CD8-positive, alpha-beta memory T cell (primary cell): ENCODE results near the gene SLC23A1. TPM values are rescaled to one million over a fixed set of nuclear protein-coding genes. Genes with fewer than 3 reads are reported as not detected.

Experiments
- CTCF ChIA-PET: fragments of 350-600 bp; sonication (Branson Sonifier 250); formaldehyde crosslinking; loops from one replicate; lab custom pipeline; 2021; ENCODE audit warnings: antibody characterized with exemption; lab: Charles Lee
- POLR2A ChIA-PET: fragments of 350-600 bp; sonication (Branson Sonifier 250); formaldehyde crosslinking; loops from one replicate; lab custom pipeline; 2021; ENCODE audit warnings: antibody characterized with exemption; lab: Charles Lee
- DNase-seq, 5 donors: peaks; one replicate each; pipeline versions ENCODE4 v3.0.0 to v3.0.0-alpha.2; 2020 to 2022; ENCODE audit warnings: mixed read lengths in 1 of 5
- H3K27ac ChIP-seq: one replicate; pipeline ENCODE4 v1.7.0; 2013; ENCODE audit warnings: low read depth, mild to moderate bottlenecking, low read length, moderate library complexity
- H3K27me3 ChIP-seq: 2 replicates; pipeline ENCODE4 v1.7.0; 2013; ENCODE audit warnings: low read length, mild to moderate bottlenecking; ENCODE audit not compliant: insufficient read depth, poor library complexity, severe bottlenecking
- H3K36me3 ChIP-seq: 2 replicates; pipeline ENCODE4 v1.7.0; 2013; ENCODE audit warnings: mild to moderate bottlenecking, low read length, moderate library complexity; ENCODE audit not compliant: insufficient read depth
- H3K4me1 ChIP-seq: 2 replicates; pipeline ENCODE4 v1.7.0; 2013; ENCODE audit warnings: mild to moderate bottlenecking, low read length, moderate library complexity; ENCODE audit not compliant: insufficient read depth
- H3K4me3 ChIP-seq: 2 replicates; pipeline ENCODE4 v1.7.0; 2013; ENCODE audit warnings: mild to moderate bottlenecking, low read length
- H3K9me3 ChIP-seq: 2 replicates; pipeline ENCODE4 v1.7.0; 2013; ENCODE audit warnings: mild to moderate bottlenecking, low read length
- H3K27ac Mint-ChIP-seq, 8 donors: one replicate each; pipeline ENCODE4 v1.8.0; 2020 to 2021; ENCODE audit warnings: mixed read lengths in 8 of 8, mild to moderate bottlenecking in 6 of 8, inconsistent platforms in 3 of 8, moderate library complexity in 3 of 8
- H3K27me3 Mint-ChIP-seq, 2 donors: one replicate each; pipeline ENCODE4 v1.8.0; 2020 to 2021; ENCODE audit warnings: mixed read lengths in 2 of 2, mild to moderate bottlenecking in 1 of 2, moderate library complexity in 1 of 2
- H3K36me3 Mint-ChIP-seq, 3 donors: one replicate each; pipeline ENCODE4 v1.8.0; 2020 to 2021; ENCODE audit warnings: mixed read lengths in 3 of 3, inconsistent platforms in 1 of 3, mild to moderate bottlenecking in 1 of 3
- H3K4me1 Mint-ChIP-seq, 3 donors: one replicate each; pipeline ENCODE4 v1.8.0; 2020 to 2021; ENCODE audit warnings: mixed read lengths in 3 of 3, inconsistent platforms in 1 of 3, mild to moderate bottlenecking in 1 of 3
- H3K4me3 Mint-ChIP-seq, 7 donors: one replicate each; pipeline ENCODE4 v1.8.0; 2020 to 2021; ENCODE audit warnings: mixed read lengths in 7 of 7, mild to moderate bottlenecking in 6 of 7, moderate library complexity in 4 of 7, inconsistent platforms in 2 of 7
- H3K9me3 Mint-ChIP-seq, 5 donors: one replicate each; pipeline ENCODE4 v1.8.0; 2020 to 2022; ENCODE audit warnings: mixed read lengths in 5 of 5, mild to moderate bottlenecking in 3 of 5, moderate library complexity in 2 of 5, inconsistent platforms in 1 of 5
- polyA plus RNA-seq: library from polyadenylated mRNA; unstranded; fragments of 300-500 nt; fragmentation: Illumina TruSeq; gene quantifications from one replicate; pipeline ENCODE4 v1.2.3, GENCODE V29; 2021
- total RNA-seq, 2 experiments: library from RNA; stranded (reverse); gene quantifications; one replicate each; pipeline ENCODE4 v1.2.3, GENCODE V29; 2021

SLC23A1 gene
- total and polyA plus RNA-seq, 3 experiments from 2014 or later = 0.33 TPM; not detected in 2

- H3K4me1 Mint-ChIP-seq = peaks cover 27 to 59% (median 37%) of the 10 kb centered on the region in 3 donors
- H3K27me3 ChIP-seq = no peaks in the 10 kb centered on the region
These were observed 9.8 kb upstream of the SLC23A1 start for GRCh38 chr5:139392678-139393496.

GRCh38 chr5:139392324-139392677 lies 9.2 kb upstream of the SLC23A1 start:
- H3K9me3 Mint-ChIP-seq = no peaks in the 10 kb centered on the region
- Histone ChIP-seq H3K27ac (peak overlapping the region; percentile 24), H3K4me3 (peak overlapping the region; percentile 59), H3K36me3 (no peaks in the 10 kb centered on the region), H3K9me3 (no peaks in the 10 kb centered on the region), H3K27me3 (no peaks in the 10 kb centered on the region), H3K4me1 (peaks cover 41% of the 10 kb centered on the region)
- H3K4me3 Mint-ChIP-seq = peak overlapping the region; percentile 87 to 95 (median 89)
- ChIA-PET POLR2A (interaction anchor here (0.5 to 1.8 kb wide), 4 partner anchors 11 to 122 kb away, joined by 3 to 9 read pairs (median 4); partner anchors contain the start of genes MATR3 and SPATA24), CTCF (interaction anchor here (0.6 to 5.4 kb wide), 6 partner anchors 10 to 169 kb away, joined by 4 to 38 read pairs (median 5); partner anchors contain the start of genes PAIP2 and SPATA24)
- peaks cover 0 to 5% of the 10 kb centered on the region in 2 donors for H3K27me3 Mint-ChIP-seq
- peaks cover 27 to 61% (median 37%) of the 10 kb centered on the region in 3 donors for H3K4me1 Mint-ChIP-seq
- peak overlapping the region in 7 of 8 donors; percentile 80 to 97 (median 83) for H3K27ac Mint-ChIP-seq
- DNase-seq = no peak
- peaks cover 0 to 2% (median 0%) of the 10 kb centered on the region in 3 donors for H3K36me3 Mint-ChIP-seq

More at GRCh38 chr5:139392678-139393496, 9.8 kb upstream of the SLC23A1 start:
- Mint-ChIP-seq H3K36me3 (peaks cover 0 to 2% (median 0%) of the 10 kb centered on the region in 3 donors), H3K27ac (peak overlapping the region; percentile 61 to 92 (median 83)), H3K27me3 (peaks cover 0 to 5% of the 10 kb centered on the region in 2 donors), H3K4me3 (peak overlapping the region; percentile 87 to 95 (median 89)), H3K9me3 (no peaks in the 10 kb centered on the region)
- Histone ChIP-seq H3K4me3 (peak overlapping the region; percentile 59), H3K27ac (peak overlapping the region; percentile 24), H3K4me1 (peaks cover 41% of the 10 kb centered on the region), H3K9me3 (no peaks in the 10 kb centered on the region), H3K36me3 (no peaks in the 10 kb centered on the region)
- ChIA-PET CTCF (interaction anchor here (0.6 to 5.4 kb wide), 6 partner anchors 8 to 170 kb away, joined by 3 to 38 read pairs (median 5); partner anchors contain the start of genes PAIP2 and SPATA24), POLR2A (interaction anchor here (1.0 to 2.0 kb wide), 3 partner anchors 11 to 51 kb away, joined by 3 to 9 read pairs (median 7); partner anchors contain the start of gene SPATA24)
- peak; percentile 63 to 84 (median 75) for DNase-seq

GRCh38 chr5:139391570-139392323 lies 8.7 kb upstream of the SLC23A1 start:
- peaks cover 0 to 2% (median 0%) of the 10 kb centered on the region in 3 donors for H3K36me3 Mint-ChIP-seq
- DNase-seq = no peak
- H3K27me3 Mint-ChIP-seq = peaks cover 0 to 5% of the 10 kb centered on the region in 2 donors
- ChIA-PET POLR2A (interaction anchor here (0.5 to 2.3 kb wide), 7 partner anchors 12 to 1052 kb away, joined by 3 to 20 read pairs (median 6); partner anchors contain the start of genes MATR3, PAIP2 and SPATA24), CTCF (interaction anchor here (0.7 to 5.4 kb wide), 8 partner anchors 10 to 141 kb away, joined by 3 to 38 read pairs (median 4); partner anchors contain the start of genes PAIP2 and SPATA24)
- H3K4me1 ChIP-seq = peaks cover 41% of the 10 kb centered on the region
- H3K27ac Mint-ChIP-seq = peak overlapping the region; percentile 83 to 97 (median 92)
- H3K27me3 ChIP-seq = no peaks in the 10 kb centered on the region
- H3K27ac ChIP-seq = peak overlapping the region; percentile 24
- H3K4me3 ChIP-seq = peak overlapping the region; percentile 59
- H3K36me3 ChIP-seq = no peaks in the 10 kb centered on the region
- no peaks in the 10 kb centered on the region for H3K9me3 ChIP-seq
- H3K9me3 Mint-ChIP-seq = no peaks in the 10 kb centered on the region
- peak overlapping the region; percentile 75 to 89 (median 84) for H3K4me3 Mint-ChIP-seq
- H3K4me1 Mint-ChIP-seq = peaks cover 27 to 63% (median 37%) of the 10 kb centered on the region in 3 donors

GRCh38 chr5:139390639-139391569 lies 7.8 kb upstream of the SLC23A1 start:
- Mint-ChIP-seq H3K4me3 (peak overlapping the region; percentile 75 to 89 (median 84)), H3K36me3 (peaks cover 0 to 2% (median 0%) of the 10 kb centered on the region in 3 donors), H3K4me1 (peaks cover 32 to 68% (median 44%) of the 10 kb centered on the region in 3 donors), H3K27me3 (peaks cover 0 to 5% of the 10 kb centered on the region in 2 donors), H3K9me3 (no peaks in the 10 kb centered on the region), H3K27ac (peak overlapping the region; percentile 83 to 97 (median 92))
- ChIA-PET POLR2A (interaction anchor here (0.5 to 2.3 kb wide), 5 partner anchors 13 to 1053 kb away, joined by 3 to 20 read pairs (median 7); partner anchors contain the start of genes MATR3, PAIP2 and SPATA24), CTCF (interaction anchor here (0.7 to 5.4 kb wide), 11 partner anchors 10 to 140 kb away, joined by 3 to 38 read pairs (median 4); partner anchors contain the start of genes PAIP2 and SPATA24)
- DNase-seq = no peak
- no peaks in the 10 kb centered on the region for H3K27me3 ChIP-seq
- H3K36me3 ChIP-seq = no peaks in the 10 kb centered on the region
- no peaks in the 10 kb centered on the region for H3K9me3 ChIP-seq
- H3K27ac ChIP-seq = peak overlapping the region; percentile 66
- H3K4me1 ChIP-seq = peaks cover 43% of the 10 kb centered on the region
- H3K4me3 ChIP-seq = peak overlapping the region; percentile 24

GRCh38 chr5:139389701-139390638 lies 6.9 kb upstream of the SLC23A1 start, which contains the start of gene MZB1:
Gene MZB1, minus strand, starts transcription at chr5:139389913. Its CDS starts 57 bp downstream, at chr5:139389856.
- Histone ChIP-seq H3K27me3 (no peaks in the 10 kb centered on the region), H3K27ac (peak within 1 kb of the TSS; percentile 66), H3K4me1 (peaks cover 51% of the 10 kb centered on the region), H3K9me3 (no peaks in the 10 kb centered on the region), H3K4me3 (peak within 1 kb of the TSS; percentile 24), H3K36me3 (no peaks in the 10 kb centered on the region)
- Mint-ChIP-seq H3K4me3 (peak within 1 kb of the TSS; percentile 57 to 85 (median 83)), H3K4me1 (peaks cover 41 to 75% (median 54%) of the 10 kb centered on the region in 3 donors), H3K27me3 (peaks cover 0 to 5% of the 10 kb centered on the region in 2 donors), H3K9me3 (no peaks in the 10 kb centered on the region), H3K36me3 (peaks cover 0 to 2% (median 0%) of the 10 kb centered on the region in 3 donors), H3K27ac (peak within 1 kb of the TSS; percentile 83 to 94 (median 92))
- POLR2A ChIA-PET = interaction anchor here (0.6 to 2.3 kb wide), 4 partner anchors 14 to 97 kb away, joined by 3 to 20 read pairs (median 4); partner anchors contain the start of genes MATR3, PAIP2 and SPATA24
- DNase-seq = peak; percentile 41 to 89 (median 58)
- CTCF ChIA-PET = interaction anchor here (0.9 to 5.4 kb wide), 6 partner anchors 12 to 127 kb away, joined by 3 to 38 read pairs (median 4); partner anchors contain the start of genes PAIP2 and SPATA24
